CD4-positive, alpha-beta T cell treated with Interleukin-6 at 100 ng/mL for 8 hours (primary cell): ENCODE measurements around the gene TBC1D10A.
A peak's percentile ranks its signal among the peaks of the same experiment; 100 is the strongest.

ENCODE experiments used
- DNase-seq: peaks from one replicate; pipeline ENCODE4 v3.0.0-alpha.2; 2020; ENCODE audit warnings: mixed read lengths, low spot score

TBC1D10A gene

DNA sequence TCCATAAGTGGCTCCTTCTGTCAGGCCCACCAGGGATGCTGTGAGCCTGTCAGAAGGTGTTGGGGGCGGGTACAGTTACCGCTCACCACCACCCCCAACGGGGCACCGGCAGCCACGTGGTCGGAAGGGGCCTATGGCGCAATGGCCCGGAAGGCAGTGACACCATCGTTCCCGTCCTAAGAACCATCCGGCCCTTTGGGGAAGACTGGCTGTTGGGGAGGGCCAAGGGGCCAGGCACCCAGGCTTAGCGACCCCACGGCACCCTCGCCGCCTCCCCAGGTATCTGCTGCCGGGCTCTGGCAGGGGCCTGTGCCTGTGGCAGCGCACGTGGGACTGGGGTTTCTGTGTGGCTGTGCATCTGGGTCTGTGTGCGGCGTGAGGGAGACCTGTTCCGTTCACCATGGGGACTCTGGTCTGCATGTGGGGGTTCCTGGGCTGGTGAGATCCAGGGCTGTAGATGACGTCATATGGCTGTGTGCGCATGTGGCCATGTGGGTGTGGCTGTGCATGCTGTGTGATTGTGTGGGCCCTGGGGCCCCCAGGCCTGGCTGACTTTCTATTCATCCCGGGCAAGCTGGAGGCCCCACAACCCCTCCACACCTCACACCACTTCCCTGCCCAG, 60.8 kb downstream of the TBC1D10A start:
- peak; percentile 80 for DNase-seq

DNA sequence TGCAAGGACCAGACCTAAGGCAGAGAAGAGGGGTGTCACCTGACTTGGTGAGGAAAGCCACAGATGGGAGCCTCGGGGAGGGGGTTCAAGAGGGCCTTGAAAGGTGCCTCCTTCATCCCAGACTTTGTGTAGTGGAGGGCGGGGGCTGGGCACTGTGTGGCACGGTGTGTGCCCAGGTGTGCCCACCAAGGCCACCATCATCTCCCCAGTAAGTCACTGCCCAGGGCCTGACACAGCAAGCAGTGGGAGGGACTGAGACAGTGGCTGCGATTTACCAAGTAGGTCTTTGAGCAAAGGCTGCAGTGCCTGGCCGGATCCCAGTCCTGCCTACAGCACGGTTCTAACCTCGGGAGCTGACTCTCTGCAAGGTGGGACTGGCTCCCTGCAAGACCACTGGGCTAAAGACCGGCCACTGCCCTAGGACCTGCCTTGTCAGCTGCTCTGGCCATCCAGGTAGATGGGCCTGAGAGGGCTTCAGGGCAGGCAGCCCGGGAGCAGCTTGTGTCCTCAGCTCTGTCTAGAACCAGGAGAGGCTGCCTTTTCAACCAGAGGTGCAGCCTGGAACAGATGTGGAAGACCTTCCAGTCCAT, 61.5 kb downstream of the TBC1D10A start:
- DNase-seq, result no peak

DNA sequence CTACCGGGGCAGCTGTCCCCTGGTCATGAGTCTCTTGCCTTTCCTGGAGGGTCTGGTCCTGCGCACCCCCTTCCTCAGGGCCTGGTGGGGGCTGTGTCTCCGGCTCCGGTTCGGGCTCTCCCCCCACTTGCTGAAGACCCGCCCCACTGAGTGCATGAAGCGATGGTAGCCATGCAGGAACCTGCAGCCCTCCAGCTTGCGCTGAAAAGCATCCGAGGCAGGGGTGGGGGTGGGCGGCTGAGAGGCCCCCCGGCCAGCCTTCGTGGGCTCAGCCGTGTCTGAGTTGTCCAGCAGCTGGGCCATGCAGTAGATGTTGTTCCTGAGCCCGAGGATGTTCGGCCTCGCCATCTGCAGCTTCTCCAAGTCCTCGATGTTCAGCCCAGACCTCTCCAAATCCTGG, 62.9 kb downstream of the TBC1D10A start:
- no peak for DNase-seq

DNA sequence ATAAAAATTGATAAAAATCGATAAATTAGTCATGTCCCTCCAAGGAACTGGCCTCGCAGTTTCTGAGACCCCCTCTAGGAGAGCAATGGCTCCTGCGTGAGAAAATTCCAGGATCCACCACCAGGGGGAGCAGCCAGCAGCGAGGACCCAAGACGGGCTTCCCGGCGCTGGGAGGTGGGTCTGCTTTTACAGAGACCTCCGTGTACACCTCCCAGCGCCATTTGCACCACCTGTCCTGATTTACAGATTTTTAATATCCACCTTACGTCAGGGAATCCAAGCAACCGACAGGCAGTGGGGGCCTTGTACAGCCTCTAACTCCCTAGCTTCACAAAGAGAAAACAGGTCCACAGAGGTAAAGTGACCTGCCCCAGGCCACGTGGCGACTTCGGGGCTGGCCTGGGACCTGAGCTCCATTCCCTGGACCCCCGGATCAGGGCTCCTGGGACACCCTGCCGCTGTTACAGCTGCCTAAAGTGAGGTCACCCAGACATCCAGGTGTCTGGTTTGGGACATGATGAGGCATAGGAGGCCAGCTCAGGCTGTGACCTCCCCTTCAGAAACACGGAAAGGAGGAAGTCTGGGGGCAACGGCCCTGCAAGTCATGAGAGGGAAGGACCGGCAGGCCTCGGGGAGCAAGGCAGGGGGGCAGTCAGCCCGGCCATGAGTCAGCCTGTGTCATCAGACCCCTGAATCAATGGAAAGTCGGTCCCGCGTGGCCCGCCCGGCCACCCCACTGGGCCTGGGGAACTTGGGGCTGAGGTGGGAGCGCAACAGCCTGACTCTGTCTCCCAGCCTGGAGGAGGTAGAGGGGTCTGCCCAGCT, 63.6 kb downstream of the TBC1D10A start:
- DNase-seq, result peak; percentile 70

DNA sequence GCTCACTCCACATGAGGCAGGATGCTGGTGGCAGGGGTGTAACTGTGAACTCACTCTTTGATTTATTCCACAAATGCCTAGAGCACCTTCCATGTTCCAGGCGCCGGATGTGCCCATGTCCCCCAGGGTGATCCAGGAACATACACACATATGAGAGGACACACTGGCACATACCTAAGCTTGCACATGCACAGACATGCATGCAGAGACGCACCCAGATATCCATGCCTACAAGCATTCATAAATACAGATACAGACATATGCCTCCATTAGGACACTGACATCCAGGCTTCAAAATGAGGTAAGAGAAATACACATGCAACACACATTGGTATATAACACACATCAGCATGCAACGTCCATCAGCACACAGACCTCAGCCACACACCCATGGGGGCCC, 64.6 kb downstream of the TBC1D10A start:
- DNase-seq, result no peak

DNA sequence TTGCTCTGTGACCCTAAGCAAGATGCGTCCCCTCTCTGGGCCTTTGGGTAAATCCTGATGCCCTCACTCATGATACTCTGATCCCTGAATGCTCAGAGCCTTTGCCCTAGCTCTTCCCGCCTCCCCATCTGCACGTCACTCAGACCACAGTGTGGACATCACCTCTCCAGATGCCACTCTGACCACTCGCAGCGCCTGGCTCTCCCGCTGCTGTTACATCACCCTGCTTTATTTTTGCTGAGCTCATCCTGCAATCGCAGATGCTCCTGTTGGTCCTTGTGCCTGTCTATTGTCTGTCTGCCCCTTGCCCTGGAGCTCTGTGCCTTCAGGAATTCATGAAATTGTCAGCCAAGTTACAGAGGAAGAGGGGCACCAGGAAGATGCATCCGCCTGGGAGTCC, 65.6 kb downstream of the TBC1D10A start:
- DNase-seq, result no peak

DNA sequence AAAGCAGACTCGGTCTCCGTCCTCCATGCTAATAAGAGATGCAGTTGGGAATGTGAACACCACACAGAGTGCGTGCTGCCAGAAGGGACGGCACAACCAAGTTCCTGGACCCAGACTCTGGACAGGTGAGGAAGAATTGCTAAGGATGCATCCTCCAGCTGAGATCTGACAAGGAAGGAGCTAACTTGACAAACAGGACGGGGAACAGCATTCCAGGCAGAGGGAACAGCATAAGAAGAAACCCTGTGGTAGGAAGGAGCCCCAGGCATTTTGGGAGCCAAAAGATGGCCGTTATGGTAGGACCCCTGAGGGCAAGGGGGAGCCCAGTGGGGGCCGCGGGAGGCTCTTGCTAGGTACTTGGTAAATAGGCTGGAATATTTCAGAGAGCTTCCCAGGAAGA, 66.1 kb downstream of the TBC1D10A start:
- no peak for DNase-seq

DNA sequence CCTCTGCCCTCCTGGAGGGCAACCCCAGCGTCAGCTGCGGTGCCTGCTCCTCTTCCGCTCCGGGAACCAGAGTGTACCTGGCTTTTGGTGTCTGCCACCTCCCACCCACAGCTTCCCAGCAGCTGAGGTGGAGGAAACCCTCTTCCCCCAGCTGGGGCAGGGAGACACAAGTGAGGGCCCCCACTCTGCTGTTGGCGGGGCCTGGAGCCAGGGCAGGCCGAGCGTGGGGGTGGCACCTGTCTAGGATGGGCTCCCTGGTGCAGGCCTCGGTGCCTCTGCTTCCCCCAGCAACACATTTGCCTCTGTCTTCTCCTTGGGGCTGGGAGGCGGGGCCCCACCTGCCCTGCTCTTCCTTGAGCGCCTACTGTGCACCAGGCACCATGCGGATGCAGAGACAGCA, 66.5 kb downstream of the TBC1D10A start:
- no peak for DNase-seq

DNA sequence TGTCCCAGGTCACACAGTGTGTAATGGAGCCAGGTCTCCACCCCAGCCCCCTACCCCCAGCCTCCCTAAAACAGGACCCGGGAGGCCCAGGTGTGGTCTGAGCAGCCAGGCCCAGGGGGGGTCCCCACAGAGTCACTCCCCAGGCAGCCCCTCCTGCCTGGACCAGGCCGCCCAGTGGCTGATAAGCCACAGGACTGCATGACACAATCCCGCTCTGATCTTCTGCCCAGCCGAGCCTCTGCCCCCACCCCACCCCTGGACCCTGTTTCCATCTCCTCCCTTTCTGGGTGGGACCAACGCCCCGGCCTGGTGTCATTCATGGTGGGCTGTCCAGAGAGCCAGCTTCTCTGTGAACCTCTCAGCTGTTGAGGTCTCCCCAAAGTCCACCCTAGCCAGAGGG, 72.4 kb downstream of the TBC1D10A start:
- DNase-seq, result no peak

DNA sequence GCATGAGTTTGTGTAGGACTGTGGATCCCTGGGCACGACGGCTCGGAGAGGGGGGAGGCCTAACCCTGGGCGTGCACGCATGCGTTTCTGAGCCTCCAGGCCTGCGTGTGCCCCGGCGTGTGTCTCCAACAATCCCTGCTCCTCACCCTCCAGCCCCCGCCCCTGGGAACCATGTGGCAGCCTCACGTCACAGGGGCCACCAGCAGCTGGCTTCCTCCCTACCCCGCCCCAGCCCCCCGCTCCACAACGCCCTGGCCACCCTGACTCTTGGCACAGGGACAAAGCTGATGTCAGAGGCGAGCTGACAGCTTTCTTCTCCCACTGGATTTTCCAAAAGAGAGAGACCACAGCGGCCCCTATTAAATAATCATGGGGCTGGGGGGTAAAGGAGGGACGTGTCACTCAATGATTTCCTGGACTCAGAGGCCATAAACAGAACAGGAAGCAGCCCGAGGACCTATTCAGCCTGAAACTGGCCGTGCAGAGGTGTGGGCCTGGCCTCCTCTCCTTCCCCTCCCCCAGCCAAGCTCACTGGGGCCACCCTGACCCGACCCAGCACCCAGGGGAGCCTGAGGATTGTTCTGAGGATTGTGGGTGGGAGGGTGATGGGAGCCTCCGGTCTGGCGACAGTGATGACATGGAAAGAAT, 73.4 kb downstream of the TBC1D10A start:
- no peak for DNase-seq

DNA sequence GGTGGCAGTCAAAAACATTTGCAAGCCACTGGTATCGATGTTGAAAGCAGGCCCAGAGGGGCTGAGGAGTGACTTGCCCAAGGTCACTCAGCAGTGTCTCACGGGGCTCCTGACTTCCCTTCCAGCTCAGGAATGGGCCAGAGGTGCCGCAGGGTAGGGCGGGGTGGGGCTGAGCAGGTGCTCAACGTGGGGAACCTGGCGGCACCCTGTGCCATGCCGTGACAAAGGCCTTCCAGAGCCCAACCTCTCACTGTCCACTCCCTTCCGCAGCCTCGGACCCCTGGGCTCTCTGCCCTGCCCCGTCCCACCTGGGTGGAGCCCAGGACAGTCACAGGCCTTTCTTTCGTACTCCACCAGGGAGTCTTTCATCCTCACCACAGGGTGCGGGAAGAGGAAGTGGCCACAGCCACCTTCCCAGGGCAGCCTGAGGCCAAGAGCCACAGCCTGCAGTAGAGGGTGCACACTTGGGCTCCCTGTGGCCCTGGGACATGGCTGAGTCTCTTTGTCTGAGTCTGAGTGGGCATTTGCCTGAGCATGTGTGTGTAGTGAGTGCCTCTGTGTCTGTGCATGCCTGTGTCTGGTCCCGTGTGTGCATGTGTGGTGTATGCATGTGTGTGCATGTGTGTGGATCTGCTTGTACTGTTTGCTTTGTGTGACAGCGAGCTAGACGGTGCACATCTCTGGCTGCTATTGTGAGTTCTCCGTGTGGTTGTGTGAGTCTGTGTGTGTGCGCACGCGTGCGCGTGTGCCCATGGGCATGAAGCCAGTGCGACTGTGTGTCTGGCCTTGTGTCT, 74.1 kb downstream of the TBC1D10A start:
- DNase-seq, result no peak

DNA sequence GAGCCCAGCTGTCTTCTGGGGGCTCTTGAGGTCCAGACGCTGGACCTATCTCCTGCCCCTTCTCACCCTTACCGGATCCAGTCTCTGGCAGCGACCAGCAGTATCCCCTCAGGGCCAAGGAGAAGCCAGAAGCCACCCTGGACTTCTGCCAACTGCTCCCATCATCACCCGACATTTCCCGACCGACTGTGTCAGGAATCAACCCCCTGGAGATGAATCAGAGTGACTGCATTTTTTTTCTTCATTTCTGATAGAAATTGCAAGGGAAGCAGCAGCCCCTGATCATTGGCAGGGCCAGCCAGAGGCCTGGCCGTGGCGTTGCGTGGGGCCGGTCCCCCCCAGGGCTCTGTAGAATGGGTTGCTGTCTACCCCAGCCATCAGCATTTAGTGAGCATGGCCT, 75.0 kb downstream of the TBC1D10A start:
- DNase-seq, result no peak

DNA sequence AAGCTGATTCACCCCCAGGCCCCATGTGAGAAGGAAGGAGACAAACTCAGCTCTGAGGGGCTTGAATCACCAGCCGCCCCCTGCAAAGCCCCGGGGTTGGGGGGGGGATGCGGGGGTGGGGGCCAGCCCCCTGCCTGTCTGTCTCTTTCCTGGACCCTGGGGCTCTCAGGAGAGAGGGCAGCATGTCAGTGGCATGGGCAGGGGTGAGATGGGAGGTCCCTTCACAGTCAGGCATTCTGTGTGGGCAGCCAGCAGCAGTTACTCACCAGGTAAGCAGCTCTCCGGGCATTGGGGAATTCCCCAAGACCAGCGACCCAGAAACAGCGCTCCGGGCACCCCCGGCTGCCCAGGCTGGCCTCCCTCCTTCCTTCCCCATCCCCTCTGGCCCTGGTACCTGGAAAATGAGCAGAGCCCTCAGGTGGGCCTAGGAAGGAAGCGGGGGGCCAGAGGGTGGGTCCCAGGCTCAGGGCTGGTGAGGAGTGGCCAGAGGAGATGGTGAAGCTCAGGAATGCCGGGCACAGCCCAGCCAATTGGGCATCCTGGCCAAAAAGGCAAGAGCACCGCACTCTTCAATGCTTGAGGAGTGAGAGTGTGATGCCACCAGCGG, 76.0 kb downstream of the TBC1D10A start:
- DNase-seq, result no peak

DNA sequence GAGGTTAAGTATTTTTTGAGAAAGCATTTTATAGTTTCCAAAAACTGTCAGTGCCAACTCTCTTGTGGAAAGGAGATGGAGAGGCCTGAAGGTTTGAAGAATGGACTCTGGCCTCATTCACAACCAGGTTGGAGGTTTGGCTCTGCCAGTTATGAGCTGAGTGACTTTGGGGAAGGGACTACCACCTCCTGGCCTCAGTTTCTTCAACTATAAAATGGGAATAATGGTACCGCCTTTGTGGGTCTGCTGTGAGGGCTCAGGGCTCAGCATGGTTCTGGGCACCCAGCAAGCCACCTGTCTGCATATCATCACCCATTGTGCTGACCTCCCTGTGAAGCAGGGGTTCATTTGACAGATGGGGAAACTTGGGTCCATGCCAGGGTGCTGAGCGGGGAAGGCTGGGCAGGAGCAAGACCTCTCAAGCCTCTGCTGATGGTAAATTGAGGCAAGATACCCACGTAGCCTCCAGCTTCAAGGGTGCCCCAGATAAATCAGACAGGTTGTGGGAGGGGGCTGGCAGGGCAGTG, 76.6 kb downstream of the TBC1D10A start:
- no peak for DNase-seq

DNA sequence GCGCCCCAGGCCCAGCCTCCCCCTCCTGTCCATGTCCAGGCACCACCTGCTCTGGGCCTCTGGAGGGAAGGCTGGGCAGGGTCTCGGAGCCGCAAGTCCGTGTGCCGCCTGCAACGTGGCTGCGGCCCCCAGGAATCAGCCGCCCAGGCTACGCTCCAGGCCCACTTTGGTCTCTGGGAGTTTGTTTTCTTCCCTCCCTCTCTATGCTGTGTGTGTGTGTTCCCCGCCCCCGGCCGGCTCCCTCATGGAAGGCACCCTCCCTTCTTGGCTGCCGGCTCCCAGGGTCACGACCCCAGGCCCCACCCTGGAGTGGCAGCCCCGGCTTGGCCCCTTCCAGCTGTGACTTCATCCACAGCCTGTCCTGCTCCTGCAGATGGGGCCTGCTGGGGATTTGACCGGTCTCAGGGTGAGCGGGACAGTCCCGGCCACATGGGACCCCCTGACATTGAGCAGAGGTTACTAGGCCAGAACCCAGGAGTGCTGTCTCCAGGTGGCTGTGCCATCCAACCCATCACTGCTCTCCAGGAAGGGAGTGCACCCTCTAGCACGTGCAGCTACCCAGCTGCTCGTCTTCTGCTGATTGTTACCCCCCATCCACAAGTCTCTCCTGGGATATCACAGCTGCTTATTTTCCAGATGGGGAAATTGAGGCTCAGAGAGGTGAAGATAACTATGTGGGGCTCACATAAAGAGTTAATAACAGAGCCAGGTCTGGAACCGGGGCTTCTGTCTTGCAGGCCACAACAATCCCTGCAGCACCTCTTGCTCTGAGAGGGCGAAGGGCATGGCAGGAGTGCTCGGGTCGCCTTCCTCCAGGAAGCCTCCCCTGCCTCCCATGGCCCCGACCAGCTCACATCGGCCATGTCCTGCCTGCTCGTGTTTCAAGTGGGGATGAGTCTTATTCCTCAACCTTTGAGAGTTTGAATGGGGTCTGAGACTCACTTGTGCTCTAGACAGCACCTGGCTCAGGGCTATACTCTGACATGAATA, 77.4 kb downstream of the TBC1D10A start:
- DNase-seq, result no peak

DNA sequence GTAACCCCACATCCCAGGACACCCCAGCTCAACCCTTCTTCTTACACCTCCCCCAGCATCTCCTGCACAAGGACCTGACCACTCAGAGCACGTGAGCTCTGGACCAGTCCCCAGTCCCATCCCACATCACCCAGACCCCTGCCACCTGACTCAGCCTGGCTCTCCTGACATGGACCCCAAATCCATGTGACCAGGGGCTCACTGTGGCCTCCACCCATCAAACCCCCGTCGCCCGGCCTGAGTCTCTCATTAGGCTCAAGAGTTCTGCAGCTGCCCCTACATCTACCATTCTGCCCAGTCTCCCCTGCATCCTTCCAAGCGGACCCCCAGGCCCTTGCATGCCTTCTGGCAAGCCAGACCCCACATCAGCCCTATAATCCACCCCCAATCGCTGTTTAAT, 78.3 kb downstream of the TBC1D10A start:
- DNase-seq, result no peak

DNA sequence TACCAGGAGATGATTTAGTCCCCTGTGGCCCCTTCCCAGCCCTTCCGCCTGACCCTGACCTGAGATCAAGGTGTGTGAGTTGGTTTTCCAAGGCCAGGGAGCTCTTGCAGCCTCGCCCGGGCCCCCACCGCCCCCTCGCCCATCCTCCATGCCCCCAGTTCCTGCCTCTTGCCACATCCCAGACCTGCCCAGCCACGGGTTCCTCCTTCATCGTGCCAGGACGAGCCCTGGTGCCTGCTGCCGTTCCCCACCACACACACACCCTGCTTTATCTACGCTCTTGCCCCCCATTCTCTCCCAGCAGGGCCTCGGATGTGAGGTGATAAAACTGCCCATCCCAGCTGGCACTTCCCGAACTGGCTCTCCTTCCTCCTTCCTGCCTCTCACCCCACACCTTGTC, 78.8 kb downstream of the TBC1D10A start:
- DNase-seq, result no peak

DNA sequence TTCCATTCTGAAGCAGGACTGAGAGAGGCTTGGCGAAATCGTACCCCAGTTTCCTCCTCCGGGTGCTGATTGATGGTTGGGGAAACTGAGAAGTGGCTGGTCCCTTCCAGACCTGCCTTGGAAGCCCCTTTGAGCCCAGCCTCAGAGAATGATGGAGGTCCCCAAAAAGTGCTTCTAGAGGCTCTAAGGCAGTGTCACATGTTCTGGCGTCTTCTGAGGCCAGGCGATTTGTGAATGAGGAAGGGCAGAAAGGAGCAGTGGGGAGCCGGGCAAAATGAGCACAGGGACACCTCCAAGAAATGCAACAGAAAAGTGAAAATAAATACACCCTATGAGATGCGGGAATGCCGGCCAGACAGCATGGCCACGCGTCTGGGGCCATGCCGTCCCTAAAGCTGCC, 79.2 kb downstream of the TBC1D10A start:
- no peak for DNase-seq

DNA sequence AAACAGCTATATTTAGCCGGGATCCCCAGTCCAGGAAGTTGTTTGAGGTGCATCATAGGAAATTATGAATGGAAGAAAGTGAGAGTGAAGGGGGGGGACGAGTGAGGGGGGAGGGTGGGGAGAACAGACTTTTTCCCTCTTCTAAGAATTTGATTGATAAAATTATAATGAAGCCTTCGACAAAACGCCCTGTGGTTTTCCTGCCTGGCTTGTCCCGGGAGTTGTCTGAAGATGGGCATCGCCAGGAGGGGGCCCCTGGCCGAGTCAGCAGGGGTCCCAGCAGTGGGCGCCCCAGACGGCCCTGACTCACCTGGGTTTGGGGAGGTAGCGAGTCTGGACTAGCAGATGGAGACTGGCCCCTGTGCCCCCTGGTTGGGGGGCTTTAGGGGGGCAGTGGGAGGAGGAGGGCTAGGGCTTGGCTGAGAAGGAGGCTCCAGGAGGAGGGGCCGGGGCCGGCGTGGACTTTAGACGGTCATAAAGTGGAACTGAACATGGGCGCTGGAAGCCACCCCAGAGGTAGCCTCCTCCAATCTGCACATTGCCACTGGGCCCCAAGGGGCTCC, 79.8 kb downstream of the TBC1D10A start:
- DNase-seq, result no peak
